A673 (cell line): ENCODE results near the gene DIP2A. TPM values are rescaled to one million over a fixed set of nuclear protein-coding genes. Genes with fewer than 3 reads are reported as not detected.

Experiments
- BruUV-seq: library from RNA; stranded (reverse); fragments of 400-500 nt; replicated peaks from 2 replicates; lab custom pipeline; 2021; lab: Mats Ljungman, UMichigan
- CTCF ChIA-PET: fragments of 300-600 bp; sonication (Branson Sonifier 250); formaldehyde crosslinking; loops from one replicate; lab custom pipeline; 2022; ENCODE audit warnings: antibody characterized with exemption; lab: Charles Lee
- POLR2A ChIA-PET: fragments of 300-600 bp; sonication (Branson Sonifier 250); formaldehyde crosslinking; loops from one replicate; lab custom pipeline; 2022; ENCODE audit warnings: antibody characterized with exemption; ENCODE audit not compliant: low non-redundant PET; lab: Charles Lee
- DNase-seq: peaks from one replicate; pipeline ENCODE4 v3.0.0-alpha.2; 2015; ENCODE audit warnings: low spot score
- H3K27ac ChIP-seq: fragments of 200-600 bp; sonication (generic); 2 replicates; pipeline ENCODE4 v1.5.1; 2016; ENCODE audit warnings: mixed run types, low read depth, mild to moderate bottlenecking, mixed read lengths, antibody characterized with exemption, low read length; ENCODE audit not compliant: poor library complexity, severe bottlenecking
- H3K27me3 ChIP-seq: fragments of 200-600 bp; sonication (generic); replicated peaks from 2 replicates; pipeline ENCODE4 v1.6.1; 2017; ENCODE audit warnings: mixed run types, low read depth, mild to moderate bottlenecking, mixed read lengths, antibody characterized with exemption, low read length; ENCODE audit not compliant: insufficient read depth, poor library complexity
- H3K36me3 ChIP-seq: fragments of 200-600 bp; sonication (generic); 2 replicates; pipeline ENCODE4 v1.6.1; 2016; ENCODE audit warnings: mixed run types, mild to moderate bottlenecking, mixed read lengths, antibody characterized with exemption, low read length; ENCODE audit not compliant: insufficient read depth, poor library complexity, severe bottlenecking
- H3K4me1 ChIP-seq: fragments of 200-600 bp; sonication (generic); 2 replicates; pipeline ENCODE4 v1.6.1; 2017; ENCODE audit warnings: mixed run types, mild to moderate bottlenecking, mixed read lengths, antibody characterized with exemption, low read length; ENCODE audit not compliant: insufficient read depth, poor library complexity, severe bottlenecking
- H3K4me3 ChIP-seq: fragments of 200-600 bp; sonication (generic); 2 replicates; pipeline ENCODE4 v1.5.1; 2016; ENCODE audit warnings: low read depth, mixed run types, mild to moderate bottlenecking, mixed read lengths, low read length; ENCODE audit not compliant: poor library complexity, severe bottlenecking
- H3K9me3 ChIP-seq: fragments of 200-600 bp; sonication (generic); 2 replicates; pipeline ENCODE4 v1.6.1; 2016; ENCODE audit warnings: mixed run types, low read depth, mild to moderate bottlenecking, mixed read lengths, antibody characterized with exemption, low read length; ENCODE audit not compliant: poor library complexity, severe bottlenecking
- EZH2 ChIP-seq: fragments of 200-600 bp; sonication (generic); IDR thresholded peaks from 2 replicates; pipeline ENCODE4 v1.6.1; 2017; ENCODE audit warnings: borderline replicate concordance, low read depth, mild to moderate bottlenecking, mixed read lengths, antibody characterized with exemption, low read length; ENCODE audit not compliant: poor library complexity, severe bottlenecking
- intact Hi-C: fragments of 100-400 bp; cut with micrococcal nuclease; formaldehyde crosslinking; loops from one replicate; pipeline ENCODE4 v1.10.0; 2022; ENCODE audit not compliant: unreplicated experiment
- total RNA-seq: library from RNA; stranded (reverse); gene quantifications from 2 replicates; pipeline ENCODE4 v1.2.3, GENCODE V29; 2021
- TF ChIP-seq, protein P1 (sequence below): fragments of 300-800, 200-600 bp; sonication (generic); conservative IDR thresholded peaks from 2 replicates; pipeline ENCODE4 v1.5.1; 2017; ENCODE audit warnings: low read depth, mild to moderate bottlenecking, antibody characterized with exemption, low read length, moderate library complexity, mixed read lengths

DIP2A gene
- total RNA-seq, 1 experiment from 2014 or later, result 37.3 TPM

DNA sequence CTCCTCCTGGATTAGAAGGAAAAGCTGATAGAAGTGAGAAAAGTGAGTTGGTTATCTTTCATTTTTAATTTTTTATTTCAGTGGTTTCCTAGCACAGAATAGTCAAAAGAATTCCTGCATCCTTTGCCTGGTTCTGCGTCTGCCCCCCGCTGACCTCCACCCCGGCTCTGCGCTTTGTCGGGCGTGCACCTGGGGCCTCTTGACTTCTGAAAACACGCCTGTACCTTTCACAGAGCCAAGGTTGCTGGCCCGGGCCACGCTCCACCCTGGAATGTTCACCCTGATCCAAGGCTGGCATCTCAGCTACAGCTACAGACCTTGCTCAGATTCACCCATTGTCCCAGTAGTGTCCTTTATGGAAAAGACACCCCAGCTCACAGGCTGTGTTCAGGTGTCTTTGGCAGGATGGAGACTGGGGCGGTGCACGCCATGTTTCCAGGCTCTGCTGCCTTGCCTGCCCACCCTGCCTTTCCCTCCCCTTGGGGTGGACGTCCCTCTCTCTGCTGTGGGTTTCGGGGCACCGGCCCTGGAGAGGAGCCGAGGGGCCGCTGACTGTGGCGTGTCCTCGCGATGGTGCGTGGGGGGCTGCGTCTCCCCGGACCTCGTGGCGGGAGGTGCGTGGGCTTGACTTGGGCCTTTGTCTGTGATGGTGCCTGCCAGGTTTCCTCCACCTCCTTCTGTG, 40.3 kb upstream of the DIP2A start:
- DNase-seq, result no peak
- Histone ChIP-seq H3K9me3 (no peaks in the 10 kb centered on the region), H3K27me3 (no peaks in the 10 kb centered on the region), H3K27ac (no peak overlapping the region), H3K36me3 (peaks cover 20% of the 10 kb centered on the region), H3K4me3 (no peak overlapping the region), H3K4me1 (no peaks in the 10 kb centered on the region)
- ChIA-PET POLR2A (no interaction called here), CTCF (interaction anchor here (0.5 kb wide), 1 partner anchor 445 kb away, joined by 3 read pairs; no protein-coding TSS in a partner anchor)
- no TSS peak for BruUV-seq
- TF ChIP-seq, protein P1, sequence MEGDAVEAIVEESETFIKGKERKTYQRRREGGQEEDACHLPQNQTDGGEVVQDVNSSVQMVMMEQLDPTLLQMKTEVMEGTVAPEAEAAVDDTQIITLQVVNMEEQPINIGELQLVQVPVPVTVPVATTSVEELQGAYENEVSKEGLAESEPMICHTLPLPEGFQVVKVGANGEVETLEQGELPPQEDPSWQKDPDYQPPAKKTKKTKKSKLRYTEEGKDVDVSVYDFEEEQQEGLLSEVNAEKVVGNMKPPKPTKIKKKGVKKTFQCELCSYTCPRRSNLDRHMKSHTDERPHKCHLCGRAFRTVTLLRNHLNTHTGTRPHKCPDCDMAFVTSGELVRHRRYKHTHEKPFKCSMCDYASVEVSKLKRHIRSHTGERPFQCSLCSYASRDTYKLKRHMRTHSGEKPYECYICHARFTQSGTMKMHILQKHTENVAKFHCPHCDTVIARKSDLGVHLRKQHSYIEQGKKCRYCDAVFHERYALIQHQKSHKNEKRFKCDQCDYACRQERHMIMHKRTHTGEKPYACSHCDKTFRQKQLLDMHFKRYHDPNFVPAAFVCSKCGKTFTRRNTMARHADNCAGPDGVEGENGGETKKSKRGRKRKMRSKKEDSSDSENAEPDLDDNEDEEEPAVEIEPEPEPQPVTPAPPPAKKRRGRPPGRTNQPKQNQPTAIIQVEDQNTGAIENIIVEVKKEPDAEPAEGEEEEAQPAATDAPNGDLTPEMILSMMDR, result no peak
- TF ChIP-seq EZH2, result no peak
- intact Hi-C loops, result no loop called here

DNA sequence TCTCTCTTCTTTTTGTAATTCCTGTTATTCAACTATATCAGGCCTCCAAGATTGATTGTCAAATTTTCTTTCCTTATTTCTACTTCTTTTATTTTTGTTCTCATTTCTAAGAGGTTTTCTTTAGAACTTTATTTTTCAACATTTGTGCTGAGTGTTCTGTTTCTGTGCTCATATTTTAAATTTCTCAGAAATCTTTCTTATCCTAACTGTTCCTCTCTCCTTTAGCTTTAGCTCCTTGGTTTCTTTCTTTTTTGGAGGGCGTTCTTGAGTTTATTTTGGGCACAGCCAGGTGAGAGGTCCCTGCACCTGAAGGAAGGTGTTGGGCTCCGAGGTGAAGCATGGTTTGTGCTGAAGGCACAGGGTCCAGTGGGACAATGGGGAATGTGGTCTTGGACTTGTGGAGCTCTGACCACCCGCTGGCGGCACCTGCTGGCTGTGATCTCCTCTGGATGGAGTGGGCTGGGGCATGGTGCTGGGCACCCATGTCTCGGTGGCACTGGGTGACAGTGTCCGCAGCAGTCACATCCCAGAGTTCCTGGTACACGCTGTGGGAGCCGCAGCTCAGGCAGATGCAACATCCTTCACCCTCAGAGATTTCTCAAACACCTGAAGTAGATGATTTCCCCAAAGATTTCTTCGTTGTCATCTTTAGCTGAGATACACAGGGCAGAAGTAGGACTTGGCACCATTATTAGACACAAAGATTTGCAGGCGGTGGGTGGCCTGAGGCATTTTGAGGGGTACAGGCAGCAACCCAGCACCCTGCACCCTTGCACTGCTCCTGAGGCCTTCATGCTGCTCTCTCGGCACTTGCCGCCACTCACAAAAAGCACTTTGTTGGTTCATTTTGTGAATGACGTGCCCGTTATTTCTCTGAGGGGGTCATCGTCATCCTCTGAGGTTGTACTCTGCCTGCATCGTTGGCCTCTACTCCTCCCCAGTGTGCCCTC, 38.2 kb upstream of the DIP2A start:
- Histone ChIP-seq H3K4me1 (no peaks in the 10 kb centered on the region), H3K4me3 (no peak overlapping the region), H3K9me3 (no peaks in the 10 kb centered on the region), H3K36me3 (peaks cover 23% of the 10 kb centered on the region), H3K27ac (no peak overlapping the region), H3K27me3 (no peaks in the 10 kb centered on the region)
- TF ChIP-seq, protein P1, result no peak
- no peak for TF ChIP-seq EZH2
- DNase-seq, result no peak
- ChIA-PET CTCF (no interaction called here), POLR2A (no interaction called here)
- no TSS peak for BruUV-seq
- intact Hi-C loops, result no loop called here

DNA sequence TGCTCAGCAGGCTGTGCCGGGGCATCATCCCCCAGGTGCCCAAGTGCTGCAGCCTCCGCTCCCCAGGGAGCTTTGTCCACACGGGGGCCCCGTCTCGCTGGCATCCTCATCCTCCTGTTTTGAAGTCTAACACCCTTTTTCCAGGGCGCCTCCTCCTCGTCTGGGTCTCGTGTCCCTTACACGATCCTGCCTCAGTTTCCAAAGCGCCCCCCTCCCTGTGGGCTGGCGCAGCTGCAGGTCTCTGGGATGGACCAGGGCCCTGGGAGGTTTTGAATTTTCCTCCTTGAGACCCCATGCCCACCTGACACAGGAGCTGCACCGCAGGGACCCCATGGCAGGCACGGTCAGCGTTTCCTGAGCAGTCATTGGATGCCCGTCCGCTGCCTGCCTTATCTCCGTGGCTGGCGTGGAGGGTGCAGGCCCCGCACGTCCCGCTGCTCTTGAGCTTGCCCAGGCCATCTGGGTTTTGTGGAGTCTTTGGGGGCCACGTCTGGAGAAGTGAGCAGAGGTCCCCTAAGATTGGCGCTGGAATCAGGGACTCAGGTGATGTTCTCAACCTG, 37.4 kb upstream of the DIP2A start:
- H3K4me1 ChIP-seq, result no peaks in the 10 kb centered on the region
- ChIA-PET POLR2A (no interaction called here), CTCF (no interaction called here)
- H3K9me3 ChIP-seq, result no peaks in the 10 kb centered on the region
- intact Hi-C loops, result no loop called here
- DNase-seq, result no peak
- TF ChIP-seq, protein P1, result no peak; the same call in 1 of the 2 replicates
- TF ChIP-seq EZH2, result no peak
- no peak overlapping the region for H3K27ac ChIP-seq
- peaks cover 23% of the 10 kb centered on the region for H3K36me3 ChIP-seq
- BruUV-seq, result no TSS peak
- no peak overlapping the region for H3K4me3 ChIP-seq
- no peaks in the 10 kb centered on the region for H3K27me3 ChIP-seq
